NCI-H2171 treated with DMSO at 0.1 percent for 48 hours (cell line): Measurements from ENCODE around the gene STK24.

Source experiments
- DNase-seq: peaks from one replicate; lab custom pipeline; 2025; lab: John Stamatoyannopoulos, UW

Gene STK24

DNA sequence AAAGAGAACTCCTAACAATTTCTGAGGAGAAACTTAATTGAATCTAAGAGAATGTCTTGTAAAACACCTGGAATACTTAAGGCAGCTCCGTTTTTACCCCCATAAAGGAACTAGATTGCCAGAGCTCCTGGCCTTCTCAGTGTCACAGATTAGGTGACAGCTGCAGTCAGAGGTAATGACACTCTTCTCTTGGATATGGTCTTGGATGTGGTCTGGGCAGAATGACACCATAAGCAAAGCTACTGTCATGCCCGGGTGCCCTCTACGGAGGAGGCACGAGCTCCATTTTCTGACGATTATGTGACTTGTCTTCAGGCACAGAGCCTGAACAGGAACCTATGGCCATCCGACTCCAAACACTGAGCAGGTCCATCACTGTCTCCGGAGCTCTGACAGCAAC lies 46.7 kb downstream of the STK24 start:
- DNase-seq = no peak

DNA sequence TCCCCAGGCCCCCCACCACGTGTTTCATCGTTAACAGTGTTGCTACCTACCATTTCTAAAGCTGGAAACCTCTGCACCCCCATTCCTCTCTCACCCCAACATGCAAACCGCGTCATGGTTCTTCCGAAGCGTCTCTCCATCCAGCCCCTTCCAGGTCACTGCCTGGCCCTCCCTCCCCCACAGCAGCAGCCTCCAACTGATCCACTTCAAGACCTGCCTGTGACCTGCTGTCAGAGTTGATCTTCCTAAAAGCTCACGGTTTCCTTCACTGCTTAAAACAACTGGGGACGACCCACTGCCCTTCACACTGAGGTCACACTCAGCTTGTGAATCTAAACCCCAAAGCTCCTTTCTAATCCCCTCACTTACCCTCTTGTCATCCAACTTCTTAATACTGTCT lies 47.7 kb downstream of the STK24 start:
- no peak for DNase-seq

DNA sequence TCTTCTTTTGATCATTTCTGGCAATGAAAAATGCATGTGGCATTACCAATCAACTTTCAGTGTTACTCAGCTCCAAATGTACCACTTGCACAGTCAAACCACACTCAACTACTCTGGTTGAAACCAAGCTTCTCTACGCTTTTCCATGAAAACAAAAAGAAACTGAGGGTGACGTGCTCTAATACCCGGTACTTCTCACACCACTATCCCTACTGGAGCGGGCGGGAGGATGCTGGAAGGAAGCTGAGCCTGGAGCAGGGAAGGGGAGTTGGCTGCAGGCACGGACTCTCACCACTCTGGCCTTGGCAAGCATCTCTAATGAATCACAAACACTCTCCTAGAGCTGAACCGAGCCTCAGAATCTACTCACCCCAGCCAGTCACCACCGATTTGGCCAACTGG lies 48.2 kb downstream of the STK24 start:
- DNase-seq = no peak

DNA sequence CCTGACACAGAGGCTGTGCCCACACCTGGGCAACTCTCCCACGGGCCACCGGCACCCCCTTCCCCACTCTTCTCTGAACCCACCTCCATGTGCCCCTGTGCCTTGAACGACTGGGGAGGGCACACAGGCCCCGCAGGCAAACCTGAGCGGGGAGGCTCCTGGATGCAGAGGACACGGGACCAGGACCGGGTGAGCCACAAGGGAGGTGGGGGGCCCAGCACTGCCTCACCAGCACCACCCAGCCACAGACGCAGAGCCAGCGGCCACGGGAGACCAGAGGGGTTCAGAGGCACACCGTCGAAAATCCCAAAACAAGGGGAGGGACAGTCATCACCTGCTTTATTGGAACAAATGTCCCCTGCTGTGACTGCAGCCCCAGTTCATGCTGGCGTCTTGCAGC lies 49.4 kb downstream of the STK24 start:
- DNase-seq = no peak

DNA sequence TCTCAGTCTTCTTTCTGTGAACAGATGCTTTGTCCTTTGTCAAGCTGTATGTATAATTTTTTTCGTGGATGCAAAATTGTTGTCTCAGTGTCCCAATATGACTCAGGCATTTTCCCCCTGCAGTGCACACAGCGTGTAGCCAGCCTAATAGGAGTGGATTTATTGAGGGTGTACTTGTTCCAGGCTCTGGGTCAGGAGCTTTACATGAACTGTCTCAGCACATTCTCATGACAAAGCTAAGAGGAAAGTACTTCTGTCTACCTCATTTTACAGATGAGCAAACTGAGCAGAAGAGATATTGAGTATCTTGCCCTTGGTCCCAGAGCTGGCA lies 50.8 kb downstream of the STK24 start:
- DNase-seq = no peak

DNA sequence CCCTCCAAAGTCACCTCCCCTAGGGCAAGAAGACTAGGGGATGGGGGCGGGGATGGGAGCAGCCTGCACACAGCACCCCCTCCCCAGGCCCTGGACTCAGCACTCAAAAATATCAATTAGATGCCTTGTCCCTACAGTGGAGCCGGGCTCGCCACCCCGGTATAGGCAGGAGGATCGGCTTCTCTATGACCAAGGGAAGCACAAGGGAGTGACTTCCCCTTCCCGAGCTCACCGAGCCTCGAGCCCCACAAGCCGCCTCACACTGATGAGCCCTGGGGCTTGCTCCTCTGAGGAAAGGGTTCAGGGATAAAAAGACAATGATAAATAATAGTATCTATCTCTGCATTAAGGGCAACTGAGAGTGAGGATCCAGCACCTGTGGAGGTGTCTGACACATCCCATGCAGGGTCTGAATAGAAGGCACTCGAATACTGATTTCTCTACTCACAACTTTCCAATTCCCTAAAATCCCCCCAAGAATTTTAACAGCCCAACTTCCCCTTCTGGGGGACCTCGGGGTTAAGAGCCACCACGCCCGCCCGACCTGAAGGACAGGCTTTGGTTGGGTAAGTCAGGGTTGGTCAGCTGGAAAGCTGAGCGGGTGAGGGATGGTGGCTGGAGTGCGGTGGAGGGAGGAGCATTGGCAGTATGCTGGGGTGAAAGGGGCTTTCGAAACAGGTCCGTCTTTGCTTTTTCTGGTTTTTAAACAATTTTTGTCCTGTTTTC lies 51.3 kb downstream of the STK24 start:
- DNase-seq = no peak

DNA sequence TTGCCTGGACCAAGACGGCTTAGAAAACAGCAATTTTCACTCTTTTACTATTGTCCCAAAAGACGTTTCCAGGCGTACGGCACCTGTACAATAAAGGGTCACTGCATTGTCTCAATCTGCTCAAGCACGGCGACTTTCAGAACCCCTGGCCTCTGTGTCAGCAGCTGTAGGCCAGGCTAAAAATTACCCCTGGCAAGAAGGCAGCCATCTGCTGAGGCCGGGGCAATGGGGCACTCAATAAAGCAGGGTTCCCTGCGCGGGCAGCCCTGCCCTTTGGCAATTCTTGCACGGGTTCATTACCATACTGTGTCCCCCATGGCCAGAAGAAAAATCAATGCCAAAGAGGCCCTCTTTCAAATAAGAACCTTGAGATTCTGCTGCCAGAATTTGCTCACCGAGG lies 52.1 kb downstream of the STK24 start:
- DNase-seq = no peak

DNA sequence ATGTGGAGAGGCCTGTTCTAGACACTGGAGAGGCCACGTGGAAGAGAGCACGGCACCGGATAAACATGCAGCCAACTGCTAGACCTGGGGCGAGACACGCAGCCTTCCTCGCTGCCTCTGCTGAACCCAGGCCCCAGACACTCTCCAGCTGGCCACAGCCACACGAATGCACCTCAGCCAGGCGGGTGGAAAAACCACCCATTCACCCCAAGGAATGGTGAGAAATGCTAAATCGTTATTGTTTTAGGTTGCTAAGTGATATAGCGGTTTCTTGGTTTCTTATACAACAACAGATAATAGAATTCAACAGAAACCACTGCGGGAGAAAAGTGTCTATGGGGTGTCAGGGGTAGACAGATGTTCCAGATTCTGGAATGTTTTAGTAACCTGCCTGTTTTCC lies 52.5 kb downstream of the STK24 start:
- peak; percentile 15 for DNase-seq

DNA sequence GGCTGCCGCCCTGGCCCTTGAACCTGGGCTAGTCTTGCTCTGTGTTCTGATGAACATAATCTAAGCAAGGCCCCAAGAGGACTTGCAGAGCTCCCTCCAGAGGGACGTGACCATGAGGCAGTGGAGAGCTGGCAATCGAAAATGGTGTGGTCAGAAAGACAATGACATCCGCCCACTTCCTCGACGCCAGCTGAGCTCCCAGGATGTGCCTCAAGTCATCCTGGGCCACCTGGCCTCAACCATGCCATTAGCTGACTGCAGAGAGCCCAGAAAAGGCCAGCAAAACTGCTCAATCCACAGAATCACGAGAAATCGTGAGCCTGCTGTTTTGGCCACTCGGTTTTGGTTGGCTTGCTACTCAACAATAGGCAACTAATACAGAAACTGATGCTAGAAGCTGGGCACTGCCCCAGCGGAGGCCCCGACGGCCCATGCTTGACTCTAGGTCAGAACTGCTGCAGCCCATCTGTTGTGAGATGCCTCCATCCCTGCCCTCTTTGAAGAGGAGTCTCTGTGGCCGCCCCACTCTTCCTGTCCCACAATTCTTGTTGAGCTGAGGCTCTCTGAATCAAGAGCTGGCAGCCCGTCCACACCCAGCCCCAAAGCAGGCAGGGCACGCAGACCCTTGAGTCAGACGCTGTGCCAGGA lies 53.3 kb downstream of the STK24 start:
- DNase-seq = no peak

DNA sequence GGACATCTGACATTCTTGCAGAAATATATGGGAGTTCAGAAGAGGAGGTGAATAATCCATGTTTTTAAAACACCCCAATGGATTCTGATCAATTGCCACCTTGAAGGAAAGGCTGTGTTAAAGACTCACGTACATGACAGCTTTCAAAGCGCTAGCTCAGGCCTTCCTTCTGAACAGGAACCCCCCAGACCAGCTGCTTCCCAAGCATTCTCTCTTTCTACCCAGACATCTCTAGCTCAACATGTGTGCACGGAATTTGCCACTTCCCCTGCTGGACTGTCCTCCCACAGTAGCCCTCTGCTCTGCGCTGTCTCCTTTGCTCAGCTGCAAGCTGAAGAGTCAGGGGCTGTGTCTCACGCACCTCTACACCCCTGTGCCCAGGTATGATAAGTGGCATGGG lies 54.5 kb downstream of the STK24 start:
- DNase-seq = no peak

DNA sequence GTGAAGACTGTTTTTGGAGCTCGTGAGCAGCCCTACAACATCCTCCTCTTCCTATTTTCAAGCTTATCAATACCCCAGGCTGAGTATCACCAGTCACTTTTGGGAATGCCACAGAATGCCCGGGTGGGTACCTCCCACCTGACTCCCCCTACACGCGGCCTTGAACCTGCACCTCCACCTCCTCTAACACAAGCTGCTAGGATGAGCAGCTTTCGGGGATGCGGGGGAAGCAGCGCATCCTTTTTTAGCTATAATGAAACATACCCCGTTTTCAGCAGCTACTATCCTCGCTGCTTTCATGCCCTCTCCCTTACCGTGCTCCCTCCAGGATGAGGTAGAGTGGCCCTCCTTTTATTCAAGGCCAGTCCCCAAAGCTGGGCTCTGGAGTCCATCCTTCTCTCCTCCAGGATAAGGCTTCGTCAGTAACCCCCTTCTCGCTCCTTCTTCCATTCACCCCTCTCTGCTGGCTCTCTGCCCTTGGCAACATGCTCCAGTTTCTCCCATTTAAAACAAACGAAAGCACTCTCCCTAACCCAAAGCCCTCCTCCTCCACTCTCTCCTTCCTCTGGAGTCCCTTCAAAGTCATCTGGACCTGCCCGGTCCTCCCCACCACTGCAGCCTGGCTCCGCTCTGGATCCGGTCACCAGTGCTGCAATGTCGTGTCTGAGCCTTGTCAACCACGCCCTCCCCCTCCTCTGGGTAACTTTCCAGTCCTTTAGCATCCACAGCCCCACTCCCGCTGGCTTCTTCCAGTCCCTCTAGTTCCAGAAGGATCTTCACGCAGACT lies 55.3 kb downstream of the STK24 start:
- no peak for DNase-seq

DNA sequence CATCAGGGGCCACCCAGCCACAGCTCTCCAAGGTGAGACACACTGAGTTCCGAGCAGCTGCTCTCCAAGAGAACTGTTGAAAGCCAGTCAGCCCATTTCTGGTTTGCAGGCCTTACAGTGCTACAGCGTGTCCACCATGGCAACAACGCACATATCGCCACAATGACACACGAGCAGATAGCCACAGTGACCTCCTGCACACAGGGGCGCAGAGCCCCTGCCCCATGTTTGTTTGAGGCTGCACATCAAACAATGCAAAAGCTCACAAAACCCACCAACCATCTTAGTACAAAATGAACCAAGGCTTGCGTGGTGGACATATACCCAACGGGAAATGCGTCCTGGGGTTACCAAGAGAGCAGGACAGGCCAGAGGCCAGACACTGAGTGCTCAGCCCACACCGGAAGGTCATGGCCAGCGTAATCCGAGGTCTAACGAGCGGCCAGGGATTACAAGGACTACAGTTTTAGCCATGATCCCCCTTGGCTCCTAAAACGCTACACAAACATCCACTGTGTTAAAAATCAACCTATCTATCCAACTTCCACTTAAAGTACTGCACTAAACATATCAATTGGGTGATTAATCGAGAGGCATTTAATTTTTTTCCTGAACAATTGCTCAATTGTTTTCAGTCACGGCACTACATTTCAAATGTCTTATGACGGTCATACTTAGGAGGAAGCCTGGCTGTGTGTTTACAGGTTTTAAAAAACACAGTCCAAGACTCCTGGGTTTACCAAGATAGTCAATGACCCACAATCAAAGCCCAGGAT lies 56.0 kb downstream of the STK24 start:
- DNase-seq = no peak

DNA sequence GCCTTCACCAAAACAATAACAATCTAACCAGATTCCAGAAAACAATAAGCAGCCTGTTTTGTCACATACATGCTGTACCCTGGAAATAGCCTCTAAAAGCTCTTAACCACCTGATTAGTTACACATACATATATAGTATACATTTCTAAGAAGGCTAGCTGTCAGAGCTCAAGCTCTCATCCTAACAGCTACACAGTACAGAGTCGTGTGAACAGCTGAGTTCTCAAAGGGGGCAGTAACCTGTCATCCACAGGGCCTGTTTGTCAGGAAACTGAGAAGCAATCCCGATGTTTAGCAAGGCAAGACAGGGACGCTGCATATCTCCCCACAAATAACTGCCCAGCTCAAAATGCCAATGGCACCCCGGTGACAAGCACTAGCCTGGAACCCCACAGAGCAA lies 56.9 kb downstream of the STK24 start:
- no peak for DNase-seq

DNA sequence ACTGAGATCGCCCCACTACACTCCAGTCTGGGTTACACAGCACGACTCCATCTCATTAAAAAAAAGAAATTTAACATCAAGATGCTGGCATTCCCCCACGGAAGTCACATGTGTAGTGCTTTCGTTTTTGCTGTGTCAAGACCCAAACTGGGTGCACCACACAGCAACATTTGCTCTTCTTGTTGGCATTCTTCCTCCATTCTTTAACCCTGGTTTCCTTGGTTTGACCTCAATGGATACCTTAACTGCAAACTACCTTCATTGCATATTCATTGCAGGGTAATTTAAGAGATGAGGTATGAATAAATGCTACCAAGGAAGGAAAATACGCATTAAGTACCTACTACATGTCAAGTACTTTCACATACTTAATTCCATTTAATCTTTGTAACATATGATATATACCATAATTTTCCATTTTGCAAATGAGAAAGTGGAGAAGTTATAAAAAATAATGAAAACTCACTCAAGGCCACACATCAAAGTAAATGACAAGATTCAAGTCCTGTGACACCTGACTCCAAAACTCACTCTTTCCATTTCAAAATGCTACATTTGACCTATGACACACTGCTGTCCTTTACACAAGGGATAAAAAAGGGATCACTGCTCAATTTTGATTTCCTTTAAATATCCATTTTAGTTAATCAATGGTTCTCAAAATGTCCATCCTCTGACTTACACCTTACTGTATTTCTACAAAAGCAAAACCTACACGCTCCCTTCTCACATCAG lies 59.2 kb downstream of the STK24 start:
- DNase-seq = no peak

DNA sequence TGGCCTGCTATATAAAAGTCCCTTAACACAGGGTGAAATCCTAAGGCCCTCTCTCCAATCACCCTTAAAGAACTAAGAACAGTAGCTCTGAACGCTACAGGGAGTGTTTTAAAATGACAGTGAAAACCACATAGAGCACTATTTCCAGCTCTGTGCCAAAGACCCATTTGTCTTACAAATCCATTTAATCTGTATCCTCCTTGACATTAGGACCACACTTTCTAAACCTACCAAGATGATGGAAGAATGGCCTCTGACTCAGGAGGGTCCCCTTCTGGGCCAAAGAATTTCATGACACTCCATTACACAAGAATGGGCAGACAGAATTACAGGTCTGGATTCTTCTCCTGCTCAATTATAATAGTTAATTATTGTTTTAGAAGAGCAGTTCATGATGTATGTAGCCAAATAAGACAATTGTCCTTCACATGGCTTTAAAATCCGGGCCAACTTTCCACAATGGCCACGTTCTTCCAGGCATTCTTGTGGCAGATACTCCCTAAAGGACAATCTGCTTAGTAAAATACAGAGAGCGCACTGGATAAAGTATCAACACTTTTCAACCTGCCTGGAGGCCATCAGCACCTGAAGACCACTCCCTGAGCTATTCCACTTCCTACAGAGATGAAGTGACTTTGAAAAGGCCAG lies 61.0 kb downstream of the STK24 start:
- no peak for DNase-seq

DNA sequence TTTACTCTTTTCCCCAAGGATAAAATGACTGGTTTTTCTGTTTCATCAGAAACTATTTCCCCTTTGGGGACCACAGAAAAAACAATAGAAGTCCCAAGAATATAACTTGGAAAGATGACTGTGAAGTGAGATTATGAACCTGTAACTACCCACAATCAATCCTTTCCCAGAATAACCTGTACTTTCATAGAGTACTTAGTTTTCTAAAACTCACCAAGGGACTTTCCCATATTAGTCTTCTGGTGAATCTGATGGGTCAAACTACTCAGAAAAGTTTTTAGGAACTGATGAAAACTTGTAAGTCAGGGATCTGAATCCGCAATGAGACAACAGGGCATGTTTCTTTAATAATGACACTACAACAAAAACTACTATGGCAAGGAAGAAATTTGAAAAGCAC lies 62.6 kb downstream of the STK24 start:
- no peak for DNase-seq

DNA sequence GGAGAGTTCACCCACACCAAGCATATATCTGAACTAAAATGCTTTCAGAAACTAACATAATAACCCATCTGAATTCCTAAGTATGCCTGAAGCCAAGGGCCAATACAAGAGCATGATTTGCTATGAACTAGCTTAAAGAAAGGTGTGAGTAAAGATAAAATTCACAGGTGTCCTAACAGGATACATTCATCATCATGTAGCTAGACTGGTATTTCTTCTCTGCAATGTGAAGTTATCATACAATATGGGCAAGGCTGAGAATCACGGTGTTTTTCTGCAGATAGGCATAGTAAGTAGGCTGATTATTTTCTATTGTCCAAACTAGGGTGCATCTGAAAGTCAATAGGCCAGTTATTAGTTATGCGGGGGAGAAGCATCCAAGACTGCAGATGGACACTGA lies 63.1 kb downstream of the STK24 start:
- no peak for DNase-seq

DNA sequence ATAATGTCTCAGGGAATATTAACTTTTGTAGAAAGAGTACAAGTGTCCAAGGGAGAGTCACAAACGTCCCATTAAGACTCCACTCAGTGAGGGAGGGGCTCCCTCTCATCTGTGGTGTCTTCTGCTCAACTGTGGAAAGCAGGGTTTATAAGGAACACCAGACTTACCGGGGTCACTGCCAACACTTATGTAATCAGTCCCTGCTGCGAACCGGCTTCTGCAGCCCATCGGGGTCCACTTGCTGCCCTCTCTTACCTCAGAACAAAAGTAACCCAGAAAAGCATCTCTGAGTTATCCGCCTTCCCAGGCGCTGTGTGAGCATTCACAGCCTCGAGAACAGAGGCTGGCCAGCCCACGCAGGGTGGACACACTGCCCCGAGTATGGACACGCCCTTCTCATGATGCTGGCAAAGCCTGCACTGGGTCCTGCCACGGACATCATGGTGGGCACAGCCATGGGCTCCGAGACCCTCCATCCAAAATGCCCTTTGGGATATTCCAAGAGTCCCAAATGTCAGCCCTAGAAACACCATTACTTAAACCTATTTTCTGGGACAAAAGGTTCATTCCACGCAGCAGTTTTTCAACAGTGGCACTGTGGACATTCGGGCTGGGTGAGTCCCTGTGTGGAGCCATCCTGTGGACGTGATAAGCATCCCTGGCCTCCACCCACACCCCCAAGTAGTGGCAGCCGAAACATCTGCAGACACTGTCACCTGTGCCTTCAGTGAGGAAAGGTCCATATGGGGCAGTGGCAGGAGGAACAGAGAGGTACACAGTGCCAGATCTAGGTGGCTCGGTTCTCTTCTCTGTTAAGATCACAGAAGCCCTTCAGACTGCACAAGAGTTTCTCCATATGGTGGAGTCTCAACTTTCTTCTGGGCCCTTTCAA lies 63.9 kb downstream of the STK24 start:
- no peak for DNase-seq

DNA sequence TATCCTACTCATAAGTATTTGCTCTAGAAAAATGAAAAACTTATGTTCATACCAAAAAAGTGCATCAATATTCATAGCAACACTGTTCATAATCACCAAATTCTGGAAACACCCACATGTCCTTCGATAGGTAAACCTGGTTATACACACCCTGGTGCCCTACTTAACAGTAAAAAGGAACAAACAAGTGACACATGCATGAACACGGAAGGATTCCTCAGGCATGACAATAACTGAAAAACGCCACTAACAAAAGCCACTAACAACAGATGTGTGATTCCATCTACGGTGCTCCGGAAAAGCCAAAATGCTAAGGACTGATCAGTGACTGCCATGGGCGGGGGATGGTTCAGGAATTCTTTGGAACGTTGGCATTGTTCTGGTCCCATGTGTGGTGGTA lies 65.5 kb downstream of the STK24 start:
- no peak for DNase-seq

DNA sequence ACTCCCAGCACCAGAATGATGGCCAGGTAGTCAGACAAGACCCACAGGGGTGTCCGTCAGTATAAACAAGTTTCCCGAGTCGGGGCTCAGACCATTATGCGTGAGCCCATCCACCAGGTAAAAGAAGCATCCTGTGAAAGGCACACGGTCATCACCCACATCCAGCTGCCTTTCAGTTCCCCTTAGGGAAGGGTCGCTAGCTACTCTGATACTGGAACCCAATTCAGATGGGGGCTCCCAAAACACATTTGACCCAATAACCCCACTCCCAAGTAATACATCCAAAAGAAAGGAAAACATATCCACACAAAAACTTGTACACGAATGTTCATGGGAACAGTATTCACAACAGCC lies 66.8 kb downstream of the STK24 start:
- DNase-seq = no peak
